K562 (cell line): ENCODE measurements around the gene KSR2.

Experiments used
- ZSCAN29 ChIP-seq: fragments of 450-650 bp; IDR thresholded peaks from 2 replicates; pipeline ENCODE4 v1.6.1; 2017
- TF ChIP-seq, protein P1 (sequence below), 3 experiments: IDR thresholded peaks in 2 of 3; conservative IDR thresholded peaks in 1 of 3; 2 replicates each; pipeline ENCODE4 v1.5.1; 2011 to 2012; ENCODE audit warnings: low read length in 3 of 3, mild to moderate bottlenecking in 3 of 3, control low read depth in 2 of 3, improper control_type of control experiment in 1 of 3, inconsistent platforms in 1 of 3, low read depth in 1 of 3, mixed read lengths in 1 of 3, moderate library complexity in 1 of 3; ENCODE audit not compliant: insufficient read depth in 2 of 3

DNA sequence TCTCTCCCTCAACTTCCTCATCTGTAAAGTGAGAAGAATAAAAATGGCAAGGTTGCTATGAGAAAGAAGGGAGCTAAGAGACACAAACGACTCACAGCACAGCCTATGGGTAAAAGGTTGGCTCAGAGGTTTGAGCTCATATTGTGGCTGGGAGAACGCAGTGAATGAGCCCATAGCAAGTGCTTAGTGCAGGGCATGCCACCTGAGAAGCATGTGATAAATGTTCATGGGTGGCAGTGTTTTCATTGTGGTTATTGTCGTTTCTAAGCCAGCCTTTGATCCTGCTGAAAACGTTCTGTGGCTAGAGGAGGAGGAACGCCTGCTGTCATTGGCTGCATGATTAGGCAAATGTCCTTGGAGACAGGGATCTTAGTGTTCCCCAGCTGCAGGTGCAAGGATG lies 150.4 kb downstream of the KSR2 start:
- TF ChIP-seq, protein P1, sequence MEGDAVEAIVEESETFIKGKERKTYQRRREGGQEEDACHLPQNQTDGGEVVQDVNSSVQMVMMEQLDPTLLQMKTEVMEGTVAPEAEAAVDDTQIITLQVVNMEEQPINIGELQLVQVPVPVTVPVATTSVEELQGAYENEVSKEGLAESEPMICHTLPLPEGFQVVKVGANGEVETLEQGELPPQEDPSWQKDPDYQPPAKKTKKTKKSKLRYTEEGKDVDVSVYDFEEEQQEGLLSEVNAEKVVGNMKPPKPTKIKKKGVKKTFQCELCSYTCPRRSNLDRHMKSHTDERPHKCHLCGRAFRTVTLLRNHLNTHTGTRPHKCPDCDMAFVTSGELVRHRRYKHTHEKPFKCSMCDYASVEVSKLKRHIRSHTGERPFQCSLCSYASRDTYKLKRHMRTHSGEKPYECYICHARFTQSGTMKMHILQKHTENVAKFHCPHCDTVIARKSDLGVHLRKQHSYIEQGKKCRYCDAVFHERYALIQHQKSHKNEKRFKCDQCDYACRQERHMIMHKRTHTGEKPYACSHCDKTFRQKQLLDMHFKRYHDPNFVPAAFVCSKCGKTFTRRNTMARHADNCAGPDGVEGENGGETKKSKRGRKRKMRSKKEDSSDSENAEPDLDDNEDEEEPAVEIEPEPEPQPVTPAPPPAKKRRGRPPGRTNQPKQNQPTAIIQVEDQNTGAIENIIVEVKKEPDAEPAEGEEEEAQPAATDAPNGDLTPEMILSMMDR (IDR thresholded peaks at IDR 0.05 in 2 of 3, conservative IDR thresholded peaks at IDR 0.05 in 1 of 3; ENCODE audit: insufficient read depth in 2 of 3, low read depth in 1 of 3, low read length in 3 of 3): no peak
- TF ChIP-seq ZSCAN29: no peak
